HG02870 (cell line): Measurements from ENCODE around the gene DUOXA2.
"Not testable (repeated sequence)": the region's sequence is repeated elsewhere in the genome, so short reads cannot be mapped to it uniquely, and the experiment has no call there.

ENCODE experiments used
- ATAC-seq: cut with Tn5 transposase; IDR thresholded peaks from one replicate; pipeline ENCODE4 v1.9.1; 2021; ENCODE audit warnings: mild to moderate bottlenecking, moderate library complexity; ENCODE audit not compliant: unreplicated experiment

The DUOXA2 gene

DNA sequence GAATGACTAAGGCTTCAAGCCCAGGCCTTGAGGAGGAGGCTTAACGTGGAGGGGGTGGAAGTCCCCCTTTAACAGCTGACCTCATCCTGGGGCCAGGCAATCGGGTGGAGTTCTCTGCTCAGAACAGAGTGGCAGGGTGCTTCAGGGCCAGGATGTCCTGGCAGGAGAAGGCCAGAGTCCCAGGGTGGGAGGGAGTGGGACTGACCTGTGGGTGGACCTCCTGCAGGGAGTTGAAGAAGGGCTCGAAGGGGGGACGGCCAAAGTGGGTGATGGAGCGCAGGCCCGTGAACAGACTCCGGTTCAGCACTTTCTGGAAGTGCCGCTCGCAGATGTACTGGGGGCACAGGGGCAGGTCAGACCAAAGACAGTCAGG is 19.8 kb upstream of the DUOXA2 start:
- no peak for ATAC-seq

DNA sequence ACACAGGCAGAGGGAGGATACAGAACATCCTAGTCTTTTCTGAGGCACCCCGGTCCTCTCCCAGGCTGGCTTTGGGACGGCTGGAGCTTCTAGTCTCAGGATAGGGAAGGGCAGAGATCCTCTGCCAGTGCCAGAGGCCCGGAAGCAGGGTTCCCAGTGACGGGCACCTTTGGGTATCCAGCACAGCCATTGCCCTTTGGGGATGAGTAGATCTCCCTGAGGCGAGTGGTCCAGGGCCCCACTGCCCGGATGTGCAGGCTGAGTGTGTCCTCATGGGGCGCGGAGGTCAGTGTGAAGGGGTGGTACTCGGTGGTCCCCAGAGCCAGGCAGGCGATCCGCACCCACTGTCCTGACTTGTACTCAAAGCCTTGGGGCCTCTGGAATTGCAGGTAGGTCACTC is 18.5 kb upstream of the DUOXA2 start:
- no peak for ATAC-seq

DNA sequence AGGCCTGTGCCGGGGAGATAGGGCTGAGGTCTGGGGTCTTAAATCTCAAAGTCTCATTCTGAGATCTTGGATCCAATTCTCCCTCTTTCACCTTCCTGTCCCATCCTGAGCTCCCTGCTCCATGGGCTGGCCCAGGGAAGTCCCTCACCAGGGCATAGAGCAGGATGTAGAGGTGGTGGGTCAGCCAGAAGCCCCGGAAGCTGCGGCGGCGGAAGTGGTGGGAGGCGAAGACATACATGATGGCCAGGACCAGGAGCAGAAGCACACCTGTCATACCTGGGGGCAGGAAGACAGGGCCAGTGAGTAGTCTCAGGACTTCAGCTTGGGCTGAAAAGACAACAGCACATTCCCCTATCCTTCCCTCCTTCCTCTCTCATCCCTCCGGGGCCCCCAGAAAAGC is 16.7 kb upstream of the DUOXA2 start:
- no peak for ATAC-seq

DNA sequence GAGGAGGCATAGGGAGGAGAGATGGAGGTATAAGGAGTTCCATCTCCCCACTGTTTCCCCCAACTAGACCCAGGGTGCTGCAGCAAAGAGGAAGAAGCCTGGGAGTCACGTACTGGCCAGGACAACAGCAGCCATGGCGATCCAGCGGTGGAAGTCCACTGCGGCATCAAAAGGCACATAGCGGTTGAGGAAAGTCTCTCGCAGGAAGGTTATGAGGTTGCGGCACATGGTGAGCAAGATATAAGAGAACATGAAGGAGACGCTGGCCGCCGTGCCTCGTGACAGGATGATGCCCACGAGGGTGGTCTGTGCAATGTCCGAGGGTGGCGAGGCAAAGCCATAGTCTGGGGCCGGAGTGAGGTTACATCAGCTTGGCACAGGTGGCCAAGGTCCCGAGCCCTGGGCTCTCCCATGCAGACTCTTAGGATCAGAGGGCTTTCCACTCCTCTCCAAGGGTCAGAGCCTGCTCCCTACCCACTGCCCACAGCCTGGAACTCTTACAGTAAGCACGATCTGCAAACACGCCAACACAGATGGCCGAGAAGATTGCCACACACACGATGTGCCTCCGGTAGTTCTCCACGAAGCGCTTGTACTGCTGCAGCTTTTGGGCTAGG is 14.5 kb upstream of the DUOXA2 start:
- ATAC-seq = no peak

DNA sequence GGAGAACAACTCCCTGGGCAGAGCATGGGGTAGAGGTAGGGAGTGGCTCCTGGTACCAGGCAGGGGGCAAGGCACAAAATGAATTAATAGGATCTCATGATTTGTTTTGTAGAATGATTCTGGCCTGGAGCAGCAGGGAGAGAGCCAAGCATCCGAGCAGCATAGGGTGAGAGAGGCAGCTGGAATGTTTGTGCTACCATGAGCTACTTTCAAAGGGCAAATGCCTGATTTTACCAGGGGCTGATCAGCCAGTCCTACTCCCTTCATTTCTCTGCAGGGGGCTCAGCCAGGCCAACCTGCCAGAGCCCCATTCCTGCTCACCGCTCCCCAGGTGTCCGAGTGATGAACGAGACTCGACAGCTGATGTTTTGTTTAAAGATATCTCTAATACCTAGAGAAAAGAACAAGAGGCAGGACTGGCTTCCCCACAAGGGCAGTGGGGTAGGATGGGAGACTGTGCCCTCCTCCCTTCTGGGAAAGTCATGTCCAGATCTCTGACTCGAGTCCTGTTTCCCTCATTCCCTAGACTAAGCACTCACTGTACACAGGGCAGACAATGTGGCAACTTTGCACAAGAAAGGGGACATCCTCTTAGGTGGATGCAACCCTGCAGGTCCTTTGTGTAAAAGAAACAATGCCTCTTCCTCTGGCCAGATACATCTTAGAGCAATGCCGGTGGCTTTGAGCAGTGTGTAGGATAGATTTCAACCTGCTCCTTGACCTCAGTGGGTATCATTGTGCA is 13.1 kb upstream of the DUOXA2 start:
- ATAC-seq = no peak

DNA sequence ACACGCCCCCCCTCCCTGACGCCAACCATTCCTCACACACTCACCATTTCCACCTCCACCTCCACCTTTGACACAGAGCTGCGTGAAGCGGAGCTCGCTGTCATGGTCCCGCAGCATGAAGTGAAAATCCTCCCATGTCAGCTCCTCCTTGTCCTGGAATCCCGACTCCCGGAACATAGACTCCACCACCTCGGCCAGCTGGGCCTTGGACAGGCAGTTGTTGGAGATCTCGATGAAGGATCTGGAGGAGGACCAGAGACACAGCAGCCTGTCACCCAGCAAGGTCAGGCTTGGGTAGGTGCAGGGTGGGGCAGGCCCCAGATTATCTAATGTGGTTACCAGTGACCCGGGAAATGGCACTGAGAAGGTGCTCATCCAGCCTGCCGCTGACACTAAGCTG is 12.4 kb upstream of the DUOXA2 start:
- no peak for ATAC-seq

DNA sequence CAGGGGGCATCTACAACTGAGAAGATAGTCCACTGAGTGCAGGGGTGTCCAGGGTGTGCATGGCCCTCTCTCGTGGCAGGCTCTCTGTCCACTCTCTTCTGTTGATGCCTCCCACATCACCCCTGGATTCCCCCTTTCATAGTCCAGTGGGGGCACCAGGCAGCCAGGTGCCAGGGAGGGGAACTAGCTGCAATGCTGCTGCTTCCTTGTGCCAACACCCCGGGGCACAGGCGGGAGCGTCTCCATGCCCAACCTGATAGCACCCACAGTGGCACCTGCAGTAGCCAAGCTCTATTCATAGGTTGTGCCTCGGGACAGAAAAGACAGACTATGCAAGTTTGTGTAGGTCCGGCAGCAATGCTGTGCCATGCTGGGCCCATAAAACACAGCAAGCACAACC is 11.9 kb upstream of the DUOXA2 start:
- ATAC-seq = no peak

DNA sequence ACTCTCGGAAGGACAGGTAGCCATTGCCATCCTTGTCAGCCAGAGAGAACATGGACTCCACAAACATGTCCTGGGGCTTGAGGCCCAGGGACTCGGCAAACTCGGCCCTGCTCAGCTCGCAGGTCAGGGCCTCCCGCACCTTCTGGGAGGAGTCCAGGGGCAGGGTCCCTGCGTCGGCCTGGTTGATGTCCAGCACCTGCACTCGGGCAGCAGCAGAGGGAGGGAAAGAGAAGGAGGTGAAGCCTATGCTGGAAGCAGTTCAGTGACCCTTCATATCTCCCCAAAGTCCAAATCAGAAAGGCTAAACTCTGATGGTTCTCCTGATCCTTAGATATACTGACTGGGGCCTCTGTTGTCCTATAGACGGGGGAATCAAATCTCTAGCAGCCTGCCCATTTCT is 10.0 kb upstream of the DUOXA2 start:
- ATAC-seq = not testable (repeated sequence)

DNA sequence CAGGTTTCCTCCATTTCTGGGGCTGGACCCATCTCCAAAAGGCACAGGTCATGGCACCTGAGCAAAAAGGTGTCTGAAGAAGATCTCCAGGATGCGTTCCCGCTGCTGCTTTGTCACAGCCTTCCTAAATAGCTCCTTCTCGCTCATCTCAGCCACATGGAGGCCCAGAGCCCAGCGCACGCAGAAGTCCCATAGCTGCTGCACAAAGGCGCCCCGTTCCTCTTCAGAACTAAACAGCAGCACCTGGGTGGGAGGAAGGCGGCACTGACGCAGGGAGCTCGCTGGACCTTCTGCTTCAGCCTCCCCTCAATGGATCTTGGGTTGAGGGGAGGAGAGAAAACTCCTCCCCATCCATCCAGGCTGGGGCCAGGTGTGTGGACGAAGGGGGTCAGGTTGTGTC is 8.5 kb upstream of the DUOXA2 start:
- no peak for ATAC-seq

DNA sequence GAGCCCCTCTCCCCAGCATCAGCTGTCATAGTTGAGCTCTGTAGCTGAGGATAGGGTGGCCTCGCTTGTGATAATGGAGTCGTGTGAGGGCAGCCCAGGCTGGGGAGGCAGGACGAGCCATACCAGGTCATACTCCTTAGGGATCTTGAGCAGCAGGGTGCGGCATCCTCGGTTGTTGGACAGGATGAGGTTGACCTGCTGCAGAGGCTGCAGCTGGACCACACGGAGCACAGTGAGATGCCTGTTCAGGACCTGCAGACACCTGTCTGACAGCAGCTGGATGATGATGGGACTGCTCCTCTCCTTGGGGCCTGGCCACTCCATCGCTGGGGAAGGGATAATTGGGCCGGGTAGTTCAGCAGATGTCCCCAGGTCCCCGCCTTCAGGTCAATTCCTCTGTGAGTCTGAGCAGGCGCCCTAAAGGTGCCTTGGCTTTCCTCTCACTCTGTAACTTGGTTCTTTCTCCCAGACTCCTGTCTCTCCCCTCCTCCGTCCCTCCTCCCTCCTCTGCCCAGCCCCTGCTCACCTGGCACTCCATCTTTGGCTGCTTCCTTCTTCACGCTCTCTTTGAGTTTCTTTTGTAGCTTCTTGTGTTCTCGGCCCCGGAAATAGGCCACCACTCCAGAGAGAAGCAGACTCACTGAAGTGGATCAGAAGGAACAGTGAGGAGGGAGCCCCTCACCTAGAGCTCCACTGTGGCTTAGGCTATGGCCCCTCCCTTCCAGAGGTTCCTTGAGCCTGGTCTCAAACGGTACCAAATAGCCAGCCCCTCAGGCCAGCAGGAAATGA is 7.9 kb upstream of the DUOXA2 start:
- ATAC-seq = no peak

DNA sequence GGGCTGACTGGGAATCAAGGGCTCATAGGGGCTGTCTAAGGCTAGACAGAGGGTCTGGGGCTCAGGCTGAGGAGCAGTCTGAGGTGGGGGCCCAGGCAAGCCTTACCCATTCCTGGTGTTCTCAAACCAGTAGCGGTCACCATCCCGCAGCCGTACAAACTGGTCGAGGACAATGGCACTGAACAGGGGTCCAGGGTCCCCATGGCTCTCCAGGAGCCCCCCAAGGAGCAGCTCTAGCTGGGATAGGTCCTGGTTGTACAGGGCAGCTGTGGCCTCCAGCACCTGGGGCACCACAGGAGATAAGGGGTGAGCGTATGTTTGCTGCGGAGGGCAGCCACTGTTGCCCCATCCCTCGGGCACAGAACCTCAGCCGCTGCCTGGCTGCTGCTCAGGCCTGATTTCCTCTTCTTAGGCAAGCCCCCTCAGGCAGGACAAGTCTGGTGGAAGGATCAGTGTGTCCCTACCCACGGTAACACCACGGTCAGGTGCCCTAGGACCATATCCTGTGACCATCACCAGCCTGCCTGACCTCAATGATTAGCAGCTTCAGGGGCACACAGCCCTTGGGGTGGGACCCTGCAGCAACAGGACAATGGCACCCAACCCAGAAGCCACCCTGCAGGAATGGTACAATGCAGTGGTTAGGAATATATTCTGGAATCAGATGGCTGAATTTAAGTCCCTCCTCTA is 6.0 kb upstream of the DUOXA2 start:
- no peak for ATAC-seq

DNA sequence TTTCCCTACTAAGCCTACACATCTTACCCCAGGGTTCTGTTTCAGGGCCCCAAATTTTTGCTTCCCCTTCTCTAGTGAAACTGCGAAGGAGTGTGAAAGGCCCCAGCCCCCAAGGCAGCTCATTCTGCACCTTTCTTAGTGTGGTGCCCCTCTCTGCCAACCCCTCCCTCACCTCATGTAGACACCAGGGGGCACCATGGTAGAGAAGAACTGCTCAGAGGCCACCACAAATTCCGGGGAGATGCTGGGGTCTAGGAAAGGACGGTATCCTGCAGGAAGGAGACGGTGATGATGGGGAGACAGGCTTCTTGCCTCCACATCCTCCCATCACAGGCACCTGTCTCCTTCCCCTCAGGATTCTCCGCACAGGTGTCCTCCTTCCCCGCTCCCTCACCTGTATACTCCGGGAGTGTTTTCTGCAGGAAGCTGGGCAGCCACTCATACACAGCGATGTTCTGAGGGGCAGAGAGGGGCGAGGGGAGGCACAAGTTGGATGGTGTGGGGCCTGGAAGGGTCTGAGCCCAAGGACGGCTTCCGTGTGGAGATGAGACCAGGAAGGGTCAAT is 3.8 kb upstream of the DUOXA2 start:
- ATAC-seq = no peak

DNA sequence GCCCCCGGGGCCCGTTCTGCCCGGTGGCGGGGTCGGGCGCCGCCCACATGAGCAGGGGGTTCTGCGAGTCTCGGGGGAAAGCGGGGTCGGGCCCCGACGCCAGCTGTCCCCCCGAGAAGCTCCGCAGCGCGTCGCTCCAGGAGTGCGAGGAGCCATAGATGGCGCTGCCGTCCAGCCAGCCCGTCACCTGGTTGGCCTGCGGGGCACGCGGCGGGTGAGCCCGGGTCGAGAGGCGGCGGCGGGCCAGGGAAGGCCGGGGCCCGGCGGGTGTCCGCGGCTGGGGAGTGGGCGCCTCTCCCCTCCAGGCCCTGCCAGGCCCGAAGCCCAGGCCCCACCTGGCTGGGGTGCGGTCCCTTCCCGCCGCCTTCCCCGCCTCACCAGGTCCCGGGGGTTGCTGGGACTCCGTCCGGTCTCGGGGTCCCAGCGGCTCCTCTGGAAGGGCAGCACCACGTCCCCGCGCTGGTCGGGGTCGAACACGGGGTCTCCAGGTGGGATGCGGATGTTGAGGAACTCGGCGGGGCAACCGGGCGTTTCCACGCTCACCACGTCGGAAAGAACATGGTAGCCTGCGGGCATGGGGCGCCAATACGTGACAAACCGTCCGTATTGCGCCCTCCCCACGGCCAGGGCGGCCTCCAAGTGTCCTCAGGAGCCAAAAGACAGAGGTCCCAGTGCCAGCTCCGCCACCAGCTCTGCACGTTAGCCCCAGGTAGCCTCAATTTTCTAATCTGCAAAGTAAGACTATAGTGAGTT is 2.6 kb upstream of the DUOXA2 start:
- no peak for ATAC-seq

DNA sequence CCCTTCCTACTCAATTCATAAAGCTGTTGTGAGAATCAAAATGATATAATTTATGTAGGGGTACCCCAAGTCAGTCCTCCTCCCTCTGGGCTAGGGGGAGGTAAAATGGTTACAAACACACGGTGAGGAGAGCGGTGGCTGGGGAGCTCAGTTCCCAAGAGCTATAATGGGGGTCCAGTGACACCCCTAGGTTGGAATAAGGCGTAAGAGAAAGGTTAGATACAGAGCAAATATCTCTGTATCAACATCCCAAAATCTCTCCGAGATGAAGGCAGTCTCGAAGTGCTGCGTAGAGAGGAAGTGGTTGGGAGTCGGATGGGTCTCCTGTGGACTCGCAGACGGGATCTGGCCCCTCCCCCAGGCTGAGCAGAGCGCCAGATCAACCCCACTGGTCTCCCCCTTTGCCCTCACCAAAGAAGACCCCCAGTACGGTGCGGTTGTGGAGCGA is 2.0 kb upstream of the DUOXA2 start:
- no peak for ATAC-seq

DNA sequence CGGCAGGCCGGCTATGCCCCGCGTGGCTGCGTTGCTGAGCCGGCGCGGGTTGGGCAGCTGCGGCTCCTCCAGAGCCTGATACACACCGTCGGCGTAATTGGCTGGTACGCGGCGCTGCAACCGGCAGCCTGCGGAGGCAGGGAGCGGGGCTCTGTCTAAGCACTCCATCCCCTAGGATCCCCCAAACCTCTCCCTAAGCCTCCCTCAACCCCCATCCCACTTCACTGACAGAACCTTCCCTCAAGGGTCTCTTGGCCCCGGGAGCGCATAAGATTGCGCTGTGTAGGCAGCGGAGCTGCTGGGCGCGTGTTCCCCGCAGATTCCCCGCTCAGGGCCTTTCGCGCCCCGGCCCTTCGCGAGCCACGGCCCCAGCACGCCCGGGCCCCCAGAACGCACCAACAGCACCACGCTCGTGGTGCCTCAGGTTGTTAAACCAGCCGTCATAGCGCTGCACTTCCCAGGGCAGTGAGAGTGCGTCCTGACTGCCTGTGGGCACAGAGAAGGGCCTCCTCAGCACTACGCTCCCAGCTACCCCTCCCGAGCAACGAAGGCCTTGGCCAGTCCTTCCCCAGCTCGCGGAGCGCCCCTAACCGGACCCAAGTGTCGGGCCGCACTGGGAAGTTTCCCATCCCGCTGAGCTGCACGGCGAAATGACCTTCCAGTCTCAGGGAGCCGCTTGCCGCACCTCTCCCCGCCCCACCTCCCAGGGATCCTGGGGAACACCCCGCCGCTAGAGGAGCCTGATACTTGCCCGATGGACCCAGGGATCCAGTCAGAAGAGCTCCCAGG is 1.3 kb upstream of the DUOXA2 start:
- no peak for ATAC-seq

DNA sequence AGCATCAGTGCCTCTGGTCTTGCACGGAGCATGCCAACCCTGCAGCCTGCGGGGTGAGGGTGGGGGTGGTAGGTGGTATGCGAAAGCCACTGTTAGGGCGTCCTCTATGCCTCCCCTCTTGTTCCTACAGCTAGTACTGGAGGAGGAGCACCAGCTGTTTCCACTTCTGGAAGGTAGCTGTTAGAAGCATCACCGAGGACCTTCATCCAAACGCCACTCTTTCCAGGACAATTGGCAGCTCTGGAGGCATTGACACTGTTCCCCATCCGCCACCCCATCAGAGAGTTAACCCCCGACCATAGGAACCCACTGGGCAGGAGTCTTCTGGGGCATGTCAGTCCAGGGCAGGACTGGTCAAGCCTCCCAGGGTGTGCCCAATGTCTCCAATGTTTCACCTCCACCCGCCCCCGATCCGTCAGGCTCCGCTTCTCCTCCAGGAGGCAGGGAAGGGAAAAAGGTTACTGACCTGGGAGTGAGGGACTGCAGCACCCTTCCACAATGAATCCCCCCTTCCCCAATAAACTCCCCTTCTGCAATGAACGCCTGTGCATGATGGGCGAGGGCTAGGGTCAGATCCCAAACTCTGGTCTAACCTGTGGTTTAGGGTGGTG is 641 bp upstream of the DUOXA2 start:
- no peak for ATAC-seq

DNA sequence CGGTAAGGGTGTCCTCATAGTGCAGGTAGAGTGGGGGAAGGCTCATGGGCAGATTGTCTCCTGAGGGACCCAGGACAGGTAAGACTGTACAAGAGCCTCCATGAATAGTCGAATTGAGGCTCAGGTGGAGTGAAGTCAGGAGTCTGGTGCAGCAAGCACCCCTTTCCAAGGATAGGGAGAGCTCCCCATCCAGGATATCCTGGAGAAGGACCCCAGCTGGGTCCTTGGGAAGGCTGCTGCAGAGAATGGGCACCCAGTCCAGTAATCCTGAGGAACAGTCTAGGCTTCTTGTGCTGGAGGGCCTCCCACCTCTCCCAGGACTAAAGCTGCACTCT is 592 bp downstream of the DUOXA2 start:
- ATAC-seq = no peak

DNA sequence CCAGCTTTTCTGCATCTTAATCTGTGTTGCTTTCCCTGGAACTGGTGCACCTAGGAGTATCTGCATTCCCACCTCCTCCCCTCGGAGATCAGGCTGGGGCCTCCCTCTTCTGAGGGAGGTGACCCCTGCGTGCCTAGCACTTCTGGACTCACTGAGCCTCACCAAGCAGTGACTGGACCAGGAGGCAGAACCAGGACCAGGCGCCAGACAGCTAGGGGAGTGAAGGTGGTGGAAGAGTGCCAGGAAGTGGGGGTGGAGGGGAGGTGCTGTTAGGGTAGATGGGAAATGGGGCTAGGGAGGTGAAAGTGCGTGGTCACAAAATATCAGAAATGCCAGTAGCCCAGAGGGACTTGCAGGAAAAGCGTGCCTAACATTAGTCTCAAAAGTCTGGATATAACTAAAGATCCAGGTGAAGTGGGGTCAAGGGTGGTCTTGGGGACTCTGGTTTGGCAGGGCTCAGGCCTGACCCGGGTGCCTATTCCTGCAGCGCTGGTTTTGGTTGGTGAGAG is 1.2 kb downstream of the DUOXA2 start:
- no peak for ATAC-seq

DNA sequence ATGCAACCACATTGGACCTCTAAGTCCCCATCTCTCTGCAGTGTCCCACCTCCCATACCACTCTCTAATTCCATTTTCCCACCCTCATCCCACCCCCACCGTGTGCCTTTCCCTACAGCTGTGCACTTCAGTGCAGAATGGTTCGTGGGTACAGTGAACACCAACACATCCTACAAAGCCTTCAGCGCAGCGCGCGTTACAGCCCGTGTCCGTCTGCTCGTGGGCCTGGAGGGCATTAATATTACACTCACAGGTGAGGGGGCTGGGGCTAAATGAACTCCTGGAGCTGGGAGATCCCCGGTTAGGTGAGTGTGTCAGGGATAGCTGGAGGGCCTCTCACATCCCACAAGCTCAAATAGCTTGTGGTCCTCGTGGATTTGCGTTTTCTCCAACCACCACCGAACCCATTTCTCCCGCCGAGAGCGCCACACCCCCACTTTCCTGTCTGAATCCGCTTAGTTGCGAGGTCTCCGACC is 1.9 kb downstream of the DUOXA2 start:
- ATAC-seq = no peak
